ENCODE data around the gene FAM83D.

FAM83D gene

GRCh38 chr20:38895098-38895949 is 30.9 kb upstream of the FAM83D start:
- no peak for DNase-seq

GRCh38 chr20:38896009-38896594 is 30.1 kb upstream of the FAM83D start:
- no peak for DNase-seq

- no peak for DNase-seq
Measured at GRCh38 chr20:38897267-38897666, 28.9 kb upstream of the FAM83D start.

GRCh38 chr20:38900606-38901005 is 25.6 kb upstream of the FAM83D start:
- DNase-seq, result no peak

GRCh38 chr20:38902601-38903000 is 23.6 kb upstream of the FAM83D start:
- no peak for DNase-seq

GRCh38 chr20:38903335-38903734 is 22.9 kb upstream of the FAM83D start:
- no peak for DNase-seq

- no peak for DNase-seq
Measured at GRCh38 chr20:38905375-38905774, 20.8 kb upstream of the FAM83D start.

- no peak for DNase-seq
Measured at GRCh38 chr20:38907918-38908677, 18.1 kb upstream of the FAM83D start.

GRCh38 chr20:38915355-38915754 is 10.9 kb upstream of the FAM83D start:
- no peak for DNase-seq

- DNase-seq, result no peak
Measured at GRCh38 chr20:38917657-38918056, 8.6 kb upstream of the FAM83D start.

GRCh38 chr20:38918172-38918571 is 8.0 kb upstream of the FAM83D start:
- DNase-seq, result no peak

- DNase-seq, result no peak
Measured at GRCh38 chr20:38919683-38920082, 6.5 kb upstream of the FAM83D start.

- no peak for DNase-seq
Measured at GRCh38 chr20:38920411-38920810, 5.8 kb upstream of the FAM83D start.

GRCh38 chr20:38920851-38921250 is 5.4 kb upstream of the FAM83D start:
- no peak for DNase-seq

- DNase-seq, result no peak
Measured at GRCh38 chr20:38924718-38925117, 1.5 kb upstream of the FAM83D start.

GRCh38 chr20:38926934-38927616 is 858 bp downstream of the FAM83D start:
- no peak for DNase-seq

GRCh38 chr20:38927902-38928578 is 1.8 kb downstream of the FAM83D start:
- no peak for DNase-seq

- DNase-seq, result no peak
Measured at GRCh38 chr20:38930242-38930569, 4.0 kb downstream of the FAM83D start.

- no peak for DNase-seq
Measured at GRCh38 chr20:38931984-38932383, 5.8 kb downstream of the FAM83D start.

GRCh38 chr20:38932457-38933120 is 6.4 kb downstream of the FAM83D start:
- DNase-seq, result no peak

GRCh38 chr20:38934530-38934929 is 8.3 kb downstream of the FAM83D start:
- DNase-seq, result no peak

GRCh38 chr20:38935285-38935684 is 9.1 kb downstream of the FAM83D start:
- DNase-seq, result no peak
